Anterior cingulate cortex (tissue), 58 donors: Measurements from ENCODE around the gene RIPK4.

ENCODE experiments used
- DNase-seq, 58 donors: peaks; one replicate each; lab custom pipeline; 2025; lab: John Stamatoyannopoulos, UW

RIPK4 gene

GRCh38 chr21:41766883-41767605 lies at the start of gene RIPK4:
Gene RIPK4, minus strand, starts transcription at chr21:41767052. Its CDS starts 11 bp downstream, at chr21:41767041.
- no peak for DNase-seq

- no peak for DNase-seq
Measured at GRCh38 chr21:41815652-41816582, 49.1 kb upstream of the RIPK4 start.

GRCh38 chr21:41813226-41813625 lies 46.4 kb upstream of the RIPK4 start:
- no peak for DNase-seq

GRCh38 chr21:41812679-41813078 lies 45.8 kb upstream of the RIPK4 start:
- no peak for DNase-seq

GRCh38 chr21:41810597-41810932 lies 43.7 kb upstream of the RIPK4 start:
- DNase-seq = no peak

- DNase-seq = no peak
Measured at GRCh38 chr21:41809891-41810596, 43.2 kb upstream of the RIPK4 start.

- DNase-seq = no peak
Measured at GRCh38 chr21:41808846-41809245, 42.0 kb upstream of the RIPK4 start.

GRCh38 chr21:41808094-41808493 lies 41.2 kb upstream of the RIPK4 start:
- no peak for DNase-seq

- no peak for DNase-seq
Measured at GRCh38 chr21:41806773-41807172, 39.9 kb upstream of the RIPK4 start.

GRCh38 chr21:41805643-41806042 lies 38.8 kb upstream of the RIPK4 start:
- DNase-seq = no peak

- no peak for DNase-seq
Measured at GRCh38 chr21:41805038-41805437, 38.2 kb upstream of the RIPK4 start.

- no peak for DNase-seq
Measured at GRCh38 chr21:41804381-41804780, 37.5 kb upstream of the RIPK4 start.

- DNase-seq = no peak
Measured at GRCh38 chr21:41803316-41803715, 36.5 kb upstream of the RIPK4 start.

GRCh38 chr21:41802684-41803083 lies 35.8 kb upstream of the RIPK4 start:
- DNase-seq = peak in 54 of 58 donors; percentile 8 to 76 (median 52)

- DNase-seq = no peak
Measured at GRCh38 chr21:41802198-41802584, 35.3 kb upstream of the RIPK4 start.

- no peak for DNase-seq
Measured at GRCh38 chr21:41801321-41802197, 34.7 kb upstream of the RIPK4 start.

- DNase-seq = no peak
Measured at GRCh38 chr21:41800425-41801320, 33.8 kb upstream of the RIPK4 start.

- DNase-seq = no peak
Measured at GRCh38 chr21:41799763-41800162, 32.9 kb upstream of the RIPK4 start.

GRCh38 chr21:41798326-41798725 lies 31.5 kb upstream of the RIPK4 start:
- DNase-seq = no peak
